Measurements from ENCODE around the gene OLAH.

OLAH gene

DNA sequence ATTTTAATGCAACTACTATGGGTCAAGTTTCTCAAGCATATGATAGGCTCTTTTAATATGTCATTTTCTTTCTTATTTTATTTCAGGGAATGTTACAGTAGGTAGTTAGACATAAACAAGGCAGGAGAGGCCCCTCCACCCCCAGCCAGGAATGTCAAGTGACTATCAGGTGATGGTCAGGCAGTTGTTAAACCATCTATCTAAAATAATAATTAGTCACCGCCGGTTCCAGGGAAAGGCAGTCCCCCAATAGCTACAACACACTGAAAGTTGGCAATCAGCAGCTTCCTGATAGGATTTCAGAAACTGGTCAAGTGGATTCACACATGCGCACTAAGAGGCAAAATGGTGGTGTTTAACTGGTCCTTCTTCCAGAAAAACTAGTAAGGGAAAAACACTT is 9.3 kb downstream of the OLAH start:
- no peak for DNase-seq (ENCODE audit: extremely low read depth, low read depth)
- no peak for TF ChIP-seq CTCF (IDR thresholded peaks at IDR 0.05; ENCODE audit: low read depth, low read length)

DNA sequence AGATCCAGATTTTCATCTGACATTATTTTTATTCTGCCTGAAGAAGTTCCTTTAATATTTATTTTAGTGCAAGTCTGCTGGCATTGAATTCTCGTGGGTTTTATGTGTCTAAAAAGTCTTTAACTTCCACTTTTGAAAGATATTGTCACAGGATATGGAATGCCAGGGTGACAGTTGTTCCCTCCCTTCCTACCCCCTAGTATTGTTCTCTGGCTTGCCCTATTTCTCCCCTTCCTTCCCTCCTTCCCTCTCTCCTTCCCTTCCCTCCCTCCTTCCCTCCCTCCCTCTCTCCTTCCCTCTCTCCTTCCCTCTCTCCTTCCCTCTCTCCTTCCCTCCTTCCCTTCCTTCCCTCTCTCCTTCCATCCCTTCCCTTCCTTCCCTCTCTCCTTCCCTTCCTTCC is 14.9 kb downstream of the OLAH start:
- no peak for DNase-seq (ENCODE audit: extremely low read depth, low read depth)
- TF ChIP-seq CTCF (IDR thresholded peaks at IDR 0.05; ENCODE audit: low read depth, low read length): no peak

GRCh38 chr10:15059914-15060313 is 16.2 kb downstream of the OLAH start:
- no peak for TF ChIP-seq CTCF (IDR thresholded peaks at IDR 0.05; ENCODE audit: low read depth, low read length)
- DNase-seq (ENCODE audit: extremely low read depth, low read depth): no peak

- no peak for TF ChIP-seq CTCF (IDR thresholded peaks at IDR 0.05; ENCODE audit: low read depth, low read length)
- no peak for DNase-seq (ENCODE audit: extremely low read depth, low read depth)
These were observed 16.9 kb downstream of the OLAH start for GRCh38 chr10:15060638-15061037.

DNA sequence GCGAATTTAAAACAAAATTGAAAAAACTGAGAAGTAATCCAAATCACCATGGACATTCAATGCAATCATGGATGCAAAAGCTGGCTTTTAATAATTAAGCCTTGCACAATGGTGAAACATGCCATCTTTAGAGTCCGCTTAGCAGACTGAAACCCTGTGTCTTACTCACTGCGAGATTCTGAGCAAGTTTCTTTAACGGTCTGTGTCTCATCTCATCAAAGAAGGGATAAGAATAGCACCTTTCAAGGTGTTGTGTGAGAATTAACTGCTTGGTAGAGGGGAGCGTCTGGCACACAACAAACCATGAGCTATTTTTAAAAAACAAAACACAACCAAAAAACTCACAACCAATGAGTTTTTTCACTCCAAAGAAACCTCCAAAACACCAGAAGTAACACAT is 23.4 kb downstream of the OLAH start:
- TF ChIP-seq CTCF (IDR thresholded peaks at IDR 0.05; ENCODE audit: low read depth, low read length): no peak

GRCh38 chr10:15068802-15069201 is 25.1 kb downstream of the OLAH start:
- DNase-seq (ENCODE audit: extremely low read depth, low read depth): no peak
- no peak for TF ChIP-seq CTCF (IDR thresholded peaks at IDR 0.05; ENCODE audit: low read depth, low read length)

More for the DNA sequence above, 23.4 kb downstream of the OLAH start:
- DNase-seq (ENCODE audit: extremely low read depth, low read depth): no peak

GRCh38 chr10:15069230-15069629 is 25.5 kb downstream of the OLAH start:
- TF ChIP-seq CTCF (IDR thresholded peaks at IDR 0.05; ENCODE audit: low read depth, low read length): no peak
- DNase-seq (ENCODE audit: extremely low read depth, low read depth): no peak

All from AG09319 (cell line).